GM18867 (cell line): ENCODE results near the gene DCTD.
A peak's percentile ranks its signal among the peaks of the same experiment; 100 is the strongest.

Source experiments
- ATAC-seq: cut with Tn5 transposase; IDR thresholded peaks from one replicate; pipeline ENCODE4 v1.9.1; 2021; ENCODE audit warnings: mild to moderate bottlenecking, moderate library complexity; ENCODE audit not compliant: unreplicated experiment

Gene DCTD

DNA sequence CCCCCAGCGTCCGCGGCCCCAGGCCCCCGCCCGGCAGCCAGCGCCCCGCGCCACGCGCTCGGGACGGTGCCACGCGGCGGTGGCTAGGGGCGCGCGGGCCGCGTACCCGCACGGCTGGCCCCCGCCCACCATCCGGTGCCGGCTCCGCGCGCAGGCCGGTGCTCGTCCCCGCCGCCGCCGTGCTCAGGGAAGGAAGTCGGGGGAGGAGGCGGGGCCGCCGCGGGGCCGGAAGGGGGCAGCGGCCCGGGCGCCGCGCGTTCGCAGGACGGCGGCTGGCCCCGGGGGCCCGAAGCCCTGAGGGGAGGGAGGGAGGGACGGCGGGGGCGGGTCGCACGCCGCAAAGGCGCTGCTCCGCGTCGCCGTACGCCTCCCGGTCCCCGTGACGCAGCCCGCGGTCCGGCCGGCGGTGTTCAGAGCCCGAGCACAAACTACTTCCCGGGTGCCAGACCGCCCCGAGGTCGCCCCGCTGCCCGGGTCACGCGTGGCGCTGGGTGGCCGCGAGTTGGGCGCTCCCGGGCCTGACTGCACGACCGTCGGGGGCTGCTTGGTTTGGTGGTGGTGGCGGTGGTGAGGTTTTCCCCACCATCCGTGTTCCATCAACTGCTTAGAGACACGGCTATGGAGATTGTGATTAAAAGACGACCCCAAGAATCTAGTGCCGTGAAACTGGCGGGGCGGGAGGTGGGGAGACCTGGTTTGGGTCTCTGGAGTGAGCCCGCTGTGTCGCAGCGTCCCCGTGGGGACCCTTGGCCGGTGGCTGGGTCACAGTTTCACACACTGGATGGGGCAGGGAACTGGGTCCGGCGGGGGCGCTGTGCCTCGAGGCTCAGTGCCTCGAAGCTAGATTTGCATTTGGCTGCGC, at the start of gene DCTD:
Gene DCTD, minus strand, starts transcription at position 205 of the 862 bp plus-strand sequence. CDS start 1,818 bp downstream, outside the sequence.
- peak; percentile 86 for ATAC-seq

DNA sequence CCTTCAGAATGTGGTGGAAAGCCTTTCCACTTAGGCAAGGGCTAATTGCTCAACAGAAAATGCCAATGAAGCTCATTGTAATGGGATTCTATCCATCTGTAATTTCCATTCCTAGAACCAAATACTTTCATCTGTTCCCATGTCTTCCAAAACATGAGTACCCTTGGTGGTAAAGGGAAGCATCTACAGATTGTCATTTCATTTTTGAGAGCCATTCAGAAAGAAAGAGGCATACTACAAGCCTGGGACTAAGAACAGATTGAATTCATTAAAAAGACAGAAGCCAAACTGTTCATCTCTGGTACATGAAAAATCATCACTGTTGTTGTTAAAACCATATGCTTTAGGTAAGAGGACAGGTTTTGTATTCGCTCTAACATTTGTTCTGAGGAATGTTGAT, 43.6 kb upstream of the DCTD start:
- ATAC-seq: no peak

DNA sequence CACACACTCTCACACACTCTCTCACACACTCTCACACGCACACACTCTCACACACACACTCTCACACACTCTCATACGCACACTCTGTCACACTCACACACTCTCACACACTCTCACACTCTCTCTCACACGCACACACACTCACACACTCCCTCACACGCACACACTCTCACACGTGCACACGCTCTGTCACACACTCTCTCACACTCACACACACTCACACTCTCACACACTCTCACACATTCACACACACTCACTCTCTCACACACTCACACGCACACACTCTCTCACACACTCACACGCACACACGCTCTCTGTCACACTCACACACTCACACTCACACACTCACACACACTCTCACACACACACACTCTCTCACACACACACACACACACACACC, 43.0 kb upstream of the DCTD start:
- ATAC-seq: no peak

DNA sequence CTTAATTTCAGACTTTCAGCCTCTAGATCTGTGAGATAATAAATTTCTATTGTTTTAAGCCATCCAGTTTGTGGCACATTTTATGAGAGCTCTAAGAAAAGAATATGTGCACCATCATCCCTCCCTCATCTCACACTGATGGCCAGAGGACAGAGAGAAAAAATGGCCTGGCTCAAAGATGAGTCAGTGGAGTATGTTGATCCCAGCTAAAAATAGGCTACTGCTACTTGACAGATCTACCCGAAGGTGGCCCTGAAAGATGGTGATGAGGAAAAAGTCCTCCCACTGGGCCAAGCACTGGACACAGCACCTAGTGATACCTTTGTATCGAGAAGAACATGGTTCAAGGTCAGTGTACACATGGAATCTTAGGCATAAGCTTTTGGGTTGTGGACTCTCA, 38.2 kb upstream of the DCTD start:
- ATAC-seq: no peak

DNA sequence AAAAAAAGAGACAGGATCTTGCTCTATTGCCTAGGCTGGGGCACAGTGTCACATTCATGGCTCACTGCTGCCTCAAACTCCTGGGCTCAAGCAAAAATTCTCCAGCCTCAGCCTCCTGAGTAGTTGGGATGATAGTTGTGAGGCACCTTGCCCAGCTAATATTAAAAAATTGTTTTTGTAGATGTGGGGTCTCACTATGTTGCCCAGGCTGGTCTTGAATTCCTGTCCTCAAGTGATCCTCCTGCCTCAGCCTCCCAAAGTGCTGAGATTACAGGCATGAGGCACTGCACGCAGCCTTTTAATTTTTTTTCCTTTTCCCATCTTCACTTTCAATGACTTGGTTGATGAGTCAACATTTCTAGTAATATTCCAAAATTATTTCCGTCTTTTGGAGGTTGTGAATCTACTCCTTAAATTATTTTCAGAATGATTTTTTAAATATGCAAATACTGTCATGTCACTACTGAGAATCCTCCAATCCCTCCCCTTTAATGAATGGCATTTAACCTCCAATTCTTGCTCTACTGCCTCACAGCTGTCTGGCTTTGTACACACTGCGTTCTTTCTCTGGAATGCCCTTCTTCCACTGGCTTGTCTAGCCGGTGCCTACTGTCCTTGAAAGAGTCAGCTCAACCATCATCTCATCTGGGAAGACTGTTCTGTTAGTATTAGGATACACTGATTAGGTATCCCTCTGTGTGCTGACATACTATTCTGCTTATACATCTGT, 27.5 kb upstream of the DCTD start:
- ATAC-seq: no peak

DNA sequence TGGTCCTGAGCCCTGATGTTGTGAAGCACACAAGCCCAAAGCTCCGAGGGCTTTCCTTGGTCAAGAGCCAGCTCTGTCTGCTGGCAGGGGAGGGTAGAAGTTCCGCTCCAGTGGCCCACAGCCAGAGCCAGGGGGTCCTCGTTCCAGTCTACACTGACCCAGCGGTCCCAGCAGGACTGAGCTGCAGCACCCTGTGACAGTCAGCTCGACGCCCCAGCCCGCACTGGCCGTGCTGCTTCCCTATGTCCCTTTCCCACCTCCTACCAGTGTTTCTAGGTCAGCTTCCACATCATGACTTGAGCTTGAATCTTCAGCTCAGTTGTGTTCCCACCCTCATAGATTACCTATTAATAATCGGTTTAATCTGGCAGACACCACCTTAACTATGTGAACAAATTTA, 22.5 kb upstream of the DCTD start:
- ATAC-seq: no peak

DNA sequence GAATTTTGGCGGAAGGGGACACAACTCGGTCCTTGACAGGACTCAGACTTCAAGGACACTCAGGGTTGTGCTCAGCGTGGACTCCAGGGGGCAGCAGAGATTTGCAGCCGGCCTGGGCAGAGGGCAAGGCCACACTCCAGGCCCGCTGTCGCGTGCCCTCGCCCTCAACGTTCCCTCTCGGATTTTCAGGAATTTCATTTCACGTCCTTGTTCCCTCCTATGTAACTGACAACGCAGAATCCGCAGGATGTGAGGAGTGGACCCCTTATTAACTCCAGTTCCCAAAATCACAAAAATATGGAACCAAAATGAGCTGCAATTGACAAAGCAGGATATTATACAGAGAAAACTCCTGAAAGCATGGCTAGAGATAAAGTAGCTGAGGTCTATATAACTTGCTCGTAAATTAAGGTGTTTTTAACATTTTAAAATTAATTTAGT, 21.0 kb upstream of the DCTD start:
- ATAC-seq: peak; percentile 97

DNA sequence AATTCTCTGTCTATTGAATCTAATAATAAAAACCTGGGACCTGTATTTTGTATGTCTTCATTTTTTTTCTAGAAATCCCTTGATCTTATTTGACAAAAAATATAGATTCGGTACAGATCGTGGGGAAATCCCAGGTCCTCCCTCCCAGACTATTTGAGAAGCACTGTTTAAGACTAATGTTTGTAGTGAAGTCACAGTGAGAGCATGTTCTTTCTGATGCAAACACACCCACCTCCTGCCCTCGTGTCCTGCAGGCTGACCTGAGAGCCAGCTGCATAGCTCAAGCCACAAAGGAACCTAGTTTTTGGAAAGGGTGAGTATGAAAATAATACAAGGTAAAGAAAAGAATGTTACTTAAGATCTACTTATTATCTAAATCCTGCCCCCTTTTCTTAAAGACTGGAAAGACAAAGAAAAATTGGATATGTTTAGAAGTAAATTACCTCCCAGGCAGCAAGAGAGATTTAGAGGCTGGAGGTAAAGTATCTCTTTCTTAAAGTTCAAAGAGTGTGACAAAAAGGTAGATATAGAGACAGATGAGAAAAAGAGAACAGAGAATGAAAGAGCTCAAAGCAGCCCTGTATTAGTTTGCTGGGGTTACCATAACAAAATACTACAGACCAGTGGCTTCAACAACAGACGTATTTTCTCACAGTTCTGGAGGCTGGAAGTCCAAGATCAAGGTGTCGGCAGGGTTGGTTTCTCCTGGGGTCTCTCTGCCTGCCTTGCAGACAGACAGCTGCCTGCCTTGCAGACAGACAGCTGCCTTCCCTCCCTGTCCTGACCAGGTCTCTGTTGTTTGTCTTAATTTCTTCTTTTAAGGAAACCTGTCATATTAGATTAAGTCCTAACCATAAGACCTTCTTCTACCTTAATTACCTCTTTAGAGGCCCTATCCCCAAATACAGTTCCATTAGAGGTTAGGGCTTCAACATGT, 20.4 kb upstream of the DCTD start:
- peak; percentile 24 for ATAC-seq

DNA sequence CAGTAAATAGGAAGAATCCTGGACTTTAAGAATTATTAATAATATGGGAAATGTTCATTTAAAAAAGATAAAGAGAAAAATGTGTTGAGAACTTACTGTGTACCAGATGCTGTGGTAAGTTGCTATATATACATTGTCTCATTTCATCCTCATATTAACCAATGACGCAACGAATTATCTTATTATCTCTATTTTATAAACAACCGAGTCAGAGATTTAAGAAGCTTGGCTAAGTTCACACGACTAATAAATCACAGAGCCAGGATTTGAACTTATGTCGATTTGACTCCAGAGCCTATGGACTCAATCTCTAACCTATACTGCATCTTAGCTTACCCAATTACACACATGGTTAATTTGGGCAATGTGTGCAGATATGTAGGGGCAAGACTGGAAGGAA, 15.5 kb upstream of the DCTD start:
- ATAC-seq: no peak

DNA sequence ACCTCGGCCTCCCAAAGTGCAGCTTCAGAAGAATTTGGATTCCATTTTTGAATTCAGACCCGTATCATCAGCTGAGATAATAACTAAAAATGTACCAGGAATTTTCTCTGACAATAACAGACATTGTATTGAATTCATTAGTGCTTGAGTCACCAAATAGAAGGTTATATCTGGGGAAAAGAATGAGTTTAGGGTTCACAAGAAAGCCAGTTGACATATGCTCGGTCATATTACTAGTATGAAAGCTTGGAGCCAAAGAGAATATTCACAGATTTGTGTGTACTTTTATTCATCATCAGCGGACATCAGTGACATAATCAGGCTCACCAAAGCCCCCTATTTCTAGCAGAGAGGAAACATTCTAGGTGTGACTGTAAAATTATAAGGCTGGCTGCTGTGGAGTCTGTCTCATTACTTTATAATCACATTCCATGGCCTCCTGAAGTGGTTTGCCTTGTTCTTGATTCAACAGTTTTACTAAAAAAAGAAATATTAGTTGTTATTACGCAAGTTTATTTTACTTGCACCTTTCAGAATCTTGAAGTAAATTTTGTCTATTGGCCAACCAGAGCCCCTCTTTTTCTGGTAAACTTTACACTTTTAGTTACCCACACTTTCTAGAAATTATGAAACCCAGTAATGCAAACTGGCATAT, 14.6 kb upstream of the DCTD start:
- ATAC-seq: no peak

DNA sequence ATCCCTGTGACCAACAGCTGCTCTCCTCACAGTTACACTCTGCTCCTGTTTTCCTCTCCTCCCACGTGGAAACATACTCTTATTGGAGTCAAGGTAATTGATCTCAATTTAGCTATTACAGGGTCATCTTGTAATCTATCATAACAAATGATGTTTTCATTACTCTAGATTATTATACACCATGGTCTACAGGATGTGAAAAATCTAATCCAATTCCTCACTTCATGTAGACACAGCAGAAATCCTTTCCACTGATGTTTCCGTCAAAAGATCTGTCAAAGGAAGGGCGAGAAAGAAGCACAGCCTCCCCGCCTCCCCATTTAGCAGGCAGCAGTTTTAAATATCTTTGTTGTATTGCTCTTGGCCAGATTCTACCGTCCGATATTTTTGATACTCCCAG, 13.7 kb upstream of the DCTD start:
- ATAC-seq: no peak

DNA sequence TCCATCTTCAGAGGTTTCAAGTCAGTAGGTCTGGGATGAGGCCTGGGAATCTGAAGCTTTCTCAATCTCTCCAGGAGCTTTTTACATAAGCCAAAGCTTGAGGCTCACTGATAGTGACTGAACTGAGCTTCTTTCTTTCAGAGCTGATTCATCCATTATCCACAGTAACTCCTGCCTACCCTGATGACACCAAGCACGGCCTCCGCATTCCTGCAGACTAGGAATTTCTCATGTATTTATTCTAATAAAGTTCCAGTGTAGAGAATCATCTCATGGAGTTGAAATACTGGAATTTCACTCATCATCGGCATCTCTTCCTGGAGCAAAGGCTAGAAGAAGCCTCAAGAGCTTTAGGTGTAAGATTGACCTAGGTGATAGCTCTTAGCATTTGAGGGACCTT, 12.1 kb upstream of the DCTD start:
- no peak for ATAC-seq

DNA sequence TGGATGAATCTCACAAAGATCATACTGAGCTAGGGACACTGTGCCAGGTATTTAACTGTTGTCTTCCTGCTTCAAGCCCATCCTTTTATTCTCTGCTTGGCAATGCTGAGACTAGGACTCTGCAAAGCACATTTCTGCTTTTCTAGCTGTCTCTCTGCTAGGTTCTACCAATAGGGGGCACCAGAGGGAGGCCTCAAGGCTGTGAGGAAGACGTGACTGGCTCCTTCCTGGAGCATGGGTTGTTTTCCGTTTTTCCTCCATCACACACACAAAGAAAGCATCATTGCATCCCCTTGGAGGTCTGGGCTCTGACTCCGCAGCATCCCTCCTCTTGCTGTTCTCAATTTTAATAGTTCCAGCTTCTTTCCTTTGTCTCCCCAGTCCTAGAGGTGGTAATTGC, 10.9 kb upstream of the DCTD start:
- no peak for ATAC-seq

DNA sequence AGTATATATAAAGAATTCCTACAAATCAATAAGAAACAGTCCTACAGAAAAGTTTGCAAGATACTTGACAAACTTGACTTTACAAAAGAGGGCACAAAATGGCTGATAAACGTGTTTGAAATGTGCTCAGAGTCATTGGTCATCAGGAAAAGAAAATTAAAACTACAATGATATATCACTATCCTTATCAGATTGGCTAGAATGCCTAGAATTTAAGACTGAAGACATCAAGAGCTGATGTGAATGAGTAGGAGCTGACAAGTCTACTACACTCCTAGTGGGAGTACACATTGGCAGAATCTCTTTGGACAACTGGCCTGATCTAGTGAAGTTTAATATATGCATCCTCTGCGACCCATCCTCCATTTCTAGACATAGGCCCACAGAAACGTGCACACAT, 10.3 kb upstream of the DCTD start:
- ATAC-seq: no peak

DNA sequence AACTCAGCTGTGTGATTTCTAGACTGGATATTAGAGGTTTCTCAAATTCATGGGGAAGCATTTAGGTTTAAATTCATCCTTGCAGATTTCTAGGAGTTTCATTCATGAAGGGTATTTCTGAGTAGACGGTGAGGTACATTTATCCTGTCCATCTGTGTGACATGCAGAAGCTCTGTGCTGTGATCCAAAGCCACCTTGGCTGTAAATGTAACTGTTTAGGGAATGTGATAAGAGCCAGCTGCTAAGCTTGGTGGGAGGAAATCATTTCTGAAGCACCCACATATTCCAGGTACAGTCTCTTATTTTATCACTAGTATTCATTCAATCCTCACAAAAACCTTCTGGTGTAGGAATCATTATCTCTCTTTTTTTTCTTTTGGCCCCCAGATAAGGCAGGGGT, 8.7 kb upstream of the DCTD start:
- ATAC-seq: no peak

DNA sequence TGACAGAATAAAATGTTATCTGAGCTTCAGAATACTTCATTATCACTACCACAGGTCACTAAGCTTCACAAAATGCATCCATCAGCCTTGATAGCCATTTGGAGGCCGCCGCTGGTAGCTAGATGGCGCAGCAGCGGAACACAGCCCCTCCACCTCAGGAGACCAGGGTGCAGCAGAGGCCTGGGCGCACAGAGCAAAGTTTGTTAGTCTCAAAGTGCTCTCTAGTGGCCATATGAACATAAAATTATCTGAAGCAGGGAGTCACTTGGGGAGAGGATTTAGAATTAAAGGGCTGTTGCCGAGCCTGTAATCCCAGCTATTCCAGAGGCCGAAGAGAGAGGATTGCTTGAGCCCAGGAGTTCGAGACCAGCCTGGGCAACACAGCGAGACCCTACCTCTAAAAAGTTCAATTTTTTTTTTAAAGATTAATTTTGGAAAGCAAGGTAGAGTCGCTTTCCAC, 8.1 kb upstream of the DCTD start:
- ATAC-seq: peak; percentile 100

DNA sequence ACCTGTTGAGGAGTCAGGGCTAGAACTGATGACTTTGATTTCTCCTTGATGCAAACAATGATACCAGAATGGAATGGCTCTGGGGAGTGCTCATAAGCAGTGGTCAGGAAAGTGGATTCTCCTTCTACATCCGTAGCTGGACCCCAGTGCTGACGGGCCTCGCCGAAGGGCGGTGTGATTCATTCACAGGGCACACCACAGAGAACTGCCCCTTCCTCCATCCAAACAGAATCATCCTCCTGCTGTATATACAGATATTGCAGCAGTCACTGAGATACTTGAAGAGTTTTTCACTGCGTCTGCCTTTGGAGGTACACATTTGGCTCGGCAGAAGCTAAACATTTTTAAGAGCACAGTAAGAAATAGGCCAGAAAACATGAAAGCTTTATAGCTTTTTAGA, 7.3 kb upstream of the DCTD start:
- no peak for ATAC-seq

DNA sequence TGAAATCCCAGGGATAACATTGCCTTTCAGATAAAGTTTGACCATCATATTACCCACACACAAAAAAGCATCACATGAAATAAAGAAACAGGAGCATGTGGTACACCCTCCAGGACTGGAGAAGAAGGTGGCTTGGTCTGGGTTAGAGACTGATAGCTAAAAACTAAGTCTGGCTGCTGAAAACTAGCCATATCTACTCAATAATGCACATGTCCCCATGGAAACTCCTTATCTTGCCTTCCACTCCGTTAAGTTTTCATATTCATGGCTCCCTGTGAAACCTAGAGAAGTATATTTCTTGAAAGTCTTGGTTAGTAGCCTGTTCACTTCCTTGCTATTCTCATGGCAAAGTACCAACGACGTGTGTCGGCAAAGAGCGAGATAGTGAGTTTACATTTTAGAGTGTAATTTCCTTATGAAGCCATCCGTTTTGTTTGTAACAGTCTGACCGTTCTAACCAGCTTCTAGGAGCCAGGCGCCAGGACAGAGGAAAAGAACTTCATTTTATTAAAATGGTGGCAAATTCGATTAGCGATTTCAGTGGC, 6.7 kb upstream of the DCTD start:
- no peak for ATAC-seq

DNA sequence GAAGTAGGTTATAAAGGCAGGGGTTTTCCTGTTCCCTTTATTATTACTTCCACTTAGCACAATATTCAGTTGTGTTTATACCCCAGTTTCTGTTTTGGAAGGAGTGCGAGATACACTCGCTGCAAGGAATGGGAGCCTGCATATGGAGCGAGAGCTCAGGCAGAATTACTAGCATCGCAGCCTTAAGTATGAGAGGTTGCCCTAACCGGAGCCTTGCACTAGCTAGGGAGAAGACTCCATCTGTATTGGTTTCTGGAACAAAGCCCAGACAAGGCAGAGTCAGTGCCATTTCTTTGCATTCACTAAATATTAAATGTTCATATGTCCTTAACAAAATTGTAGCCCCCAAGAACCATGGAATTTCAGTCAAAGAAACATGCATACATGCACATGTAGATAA, 6.2 kb upstream of the DCTD start:
- no peak for ATAC-seq
